DOHH2 (cell line): ENCODE data around the gene AP4E1.
A peak's percentile ranks its signal among the peaks of the same experiment; 100 is the strongest.

Source experiments
- H3F3A ChIP-seq: fragments of 200-600 bp; sonication (generic), shearing (Covaris generic); 2 replicates; pipeline ENCODE4 v1.6.0; 2016; ENCODE audit warnings: antibody characterized with exemption, mild to moderate bottlenecking; ENCODE audit not compliant: control insufficient read depth, insufficient read depth
- H3K27ac ChIP-seq: fragments of 200-600 bp; sonication (generic); 2 replicates; pipeline ENCODE4 v1.5.1; 2014; ENCODE audit warnings: low read depth, mild to moderate bottlenecking, low read length, moderate library complexity
- H3K27me3 ChIP-seq: fragments of 200-600 bp; sonication (generic); 2 replicates; pipeline ENCODE4 v1.6.1; 2014; ENCODE audit warnings: mild to moderate bottlenecking, low read length, mixed read lengths; ENCODE audit not compliant: control insufficient read depth
- H3K36me3 ChIP-seq: fragments of 200-600 bp; sonication (generic); 2 replicates; pipeline ENCODE4 v1.6.1; 2014; ENCODE audit warnings: mild to moderate bottlenecking, low read length, moderate library complexity, mixed read lengths; ENCODE audit not compliant: control insufficient read depth
- H3K4me1 ChIP-seq: fragments of 200-600 bp; sonication (generic); 2 replicates; pipeline ENCODE4 v1.6.1; 2014; ENCODE audit warnings: mild to moderate bottlenecking, low read length, mixed read lengths; ENCODE audit not compliant: control insufficient read depth
- H3K4me2 ChIP-seq: fragments of 200-600 bp; sonication (generic); 2 replicates; pipeline ENCODE4 v1.6.0; 2014; ENCODE audit warnings: mild to moderate bottlenecking, low read length, moderate library complexity
- H3K4me3 ChIP-seq: fragments of 200-600 bp; sonication (generic); 2 replicates; pipeline ENCODE4 v1.5.1; 2014; ENCODE audit warnings: mild to moderate bottlenecking, low read length, mixed read lengths
- H3K79me2 ChIP-seq: fragments of 200-600 bp; sonication (generic); 2 replicates; pipeline ENCODE4 v1.6.1; 2014; ENCODE audit warnings: mild to moderate bottlenecking, low read length, mixed read lengths; ENCODE audit not compliant: control insufficient read depth
- H3K9me2 ChIP-seq: fragments of 200-600 bp; sonication (generic); replicated peaks from 2 replicates; pipeline ENCODE4 v1.6.1; 2014; ENCODE audit warnings: mild to moderate bottlenecking, low read length, mixed read lengths; ENCODE audit not compliant: control insufficient read depth
- H3K9me3 ChIP-seq: fragments of 200-600 bp; sonication (generic); 2 replicates; pipeline ENCODE4 v1.6.1; 2014; ENCODE audit warnings: antibody characterized with exemption, low read length, mixed read lengths; ENCODE audit not compliant: control insufficient read depth, insufficient read depth
- H4K20me1 ChIP-seq: fragments of 200-600 bp; sonication (generic); 2 replicates; pipeline ENCODE4 v1.6.0; 2014; ENCODE audit warnings: low read depth, mild to moderate bottlenecking, antibody characterized with exemption, low read length, moderate library complexity; ENCODE audit not compliant: control insufficient read depth, insufficient read depth
- CTCF ChIP-seq: fragments of 200-600 bp; sonication (generic); IDR thresholded peaks from one replicate; pipeline ENCODE4 v1.5.1; 2014; ENCODE audit warnings: antibody characterized with exemption, mild to moderate bottlenecking, low read depth, low read length; ENCODE audit not compliant: poor library complexity, severe bottlenecking
- EZH2phosphoT487 ChIP-seq: fragments of 200-600 bp; sonication (generic); IDR thresholded peaks from 2 replicates; pipeline ENCODE4 v1.6.1; 2017; ENCODE audit warnings: borderline replicate concordance, mild to moderate bottlenecking, antibody characterized with exemption, low read length, moderate library complexity, mixed read lengths

Gene AP4E1

GRCh38 chr15:50879016-50879617 is 29.4 kb upstream of the AP4E1 start:
- peaks cover 49% of the 10 kb centered on the region for H3K4me1 ChIP-seq
- H3K4me3 ChIP-seq, result no peak overlapping the region
- no peaks in the 10 kb centered on the region for H3K36me3 ChIP-seq
- H4K20me1 ChIP-seq, result no peaks in the 10 kb centered on the region
- no peaks in the 10 kb centered on the region for H3K9me2 ChIP-seq
- H3K79me2 ChIP-seq, result no peaks in the 10 kb centered on the region
- peaks cover 6% of the 10 kb centered on the region; the same call in 1 of the 2 replicates for H3F3A ChIP-seq
- H3K27me3 ChIP-seq, result no peaks in the 10 kb centered on the region
- H3K4me2 ChIP-seq, result no peak overlapping the region
- H3K27ac ChIP-seq, result no peak overlapping the region
- no peak for TF ChIP-seq CTCF
- TF ChIP-seq EZH2phosphoT487, result no peak
- no peaks in the 10 kb centered on the region for H3K9me3 ChIP-seq

- H3K27ac ChIP-seq, result no peak overlapping the region
- H3K9me3 ChIP-seq, result no peaks in the 10 kb centered on the region
- H3K36me3 ChIP-seq, result no peaks in the 10 kb centered on the region
- no peak for TF ChIP-seq EZH2phosphoT487
- no peak for TF ChIP-seq CTCF
- H3K4me2 ChIP-seq, result peak overlapping the region; percentile 51; the same call in 1 of the 2 replicates
- H3F3A ChIP-seq, result peaks cover 6% of the 10 kb centered on the region; the same call in 1 of the 2 replicates
- no peaks in the 10 kb centered on the region for H3K27me3 ChIP-seq
- H4K20me1 ChIP-seq, result no peaks in the 10 kb centered on the region
- peaks cover 60% of the 10 kb centered on the region for H3K4me1 ChIP-seq
- no peak overlapping the region for H3K4me3 ChIP-seq
- H3K9me2 ChIP-seq, result no peaks in the 10 kb centered on the region
- no peaks in the 10 kb centered on the region for H3K79me2 ChIP-seq
Measured at GRCh38 chr15:50880206-50880605, 28.3 kb upstream of the AP4E1 start.

- Histone ChIP-seq H3K9me3 (no peaks in the 10 kb centered on the region), H3K4me1 (peaks cover 65% of the 10 kb centered on the region), H3K27me3 (no peaks in the 10 kb centered on the region), H3K4me2 (peak overlapping the region; percentile 51), H3K27ac (no peak overlapping the region), H3K79me2 (no peaks in the 10 kb centered on the region), H3K4me3 (no peak overlapping the region), H3F3A (peaks cover 6% of the 10 kb centered on the region; the same call in 1 of the 2 replicates), H3K9me2 (no peaks in the 10 kb centered on the region), H4K20me1 (no peaks in the 10 kb centered on the region), H3K36me3 (no peaks in the 10 kb centered on the region)
- TF ChIP-seq EZH2phosphoT487, result no peak
Measured at GRCh38 chr15:50880651-50881114, 27.8 kb upstream of the AP4E1 start.
